ENCODE measurements around the gene EPB41L4B.

GRCh38 chr9:109325089-109325488 is 4.2 kb upstream of the EPB41L4B start:
- TF ChIP-seq CTCF (IDR thresholded peaks at IDR 0.05; ENCODE audit: low read length) (no peak), EZH2 (IDR thresholded peaks at IDR 0.05; ENCODE audit: borderline replicate concordance, low read length) (no peak)

All from OCI-LY1 (cell line).